Measurements from ENCODE around the gene MMAA.
"Not testable (repeated sequence)": the region's sequence is repeated elsewhere in the genome, so short reads cannot be mapped to it uniquely, and the experiment has no call there.

MMAA gene

GRCh38 chr4:145626623-145626982, 7.4 kb downstream of the MMAA start:
- DNase-seq (ENCODE audit: insufficient read length, low spot score): no peak
- FAIRE-seq: peak; percentile 26

GRCh38 chr4:145635117-145635516, 15.9 kb downstream of the MMAA start:
- no peak for DNase-seq (ENCODE audit: insufficient read length, low spot score)
- FAIRE-seq: no peak

GRCh38 chr4:145635630-145636029, 16.4 kb downstream of the MMAA start:
- FAIRE-seq (no peak), DNase-seq (ENCODE audit: insufficient read length, low spot score) (no peak)

GRCh38 chr4:145639186-145639698, 20.1 kb downstream of the MMAA start:
- no peak for DNase-seq (ENCODE audit: insufficient read length, low spot score)
- FAIRE-seq: no peak

- FAIRE-seq; DNase-seq (ENCODE audit: insufficient read length, low spot score): not testable (repeated sequence)
These were observed 21.1 kb downstream of the MMAA start for GRCh38 chr4:145640236-145640635.

- FAIRE-seq (no peak), DNase-seq (ENCODE audit: insufficient read length, low spot score) (no peak)
These were observed 24.1 kb downstream of the MMAA start for GRCh38 chr4:145643295-145643694.

GRCh38 chr4:145644699-145645098, 25.5 kb downstream of the MMAA start:
- FAIRE-seq (no peak), DNase-seq (ENCODE audit: insufficient read length, low spot score) (no peak)

- DNase-seq (ENCODE audit: insufficient read length, low spot score) (no peak), FAIRE-seq (no peak)
These were observed 37.0 kb downstream of the MMAA start for GRCh38 chr4:145656156-145656555.

GRCh38 chr4:145660064-145660463, 40.9 kb downstream of the MMAA start:
- DNase-seq (ENCODE audit: insufficient read length, low spot score) (no peak), FAIRE-seq (no peak)

- no peak for FAIRE-seq
These were observed 44.0 kb downstream of the MMAA start for GRCh38 chr4:145663194-145663593.

GRCh38 chr4:145665773-145666172, 46.6 kb downstream of the MMAA start:
- FAIRE-seq (no peak), DNase-seq (ENCODE audit: insufficient read length, low spot score) (no peak)

More at GRCh38 chr4:145663194-145663593, 44.0 kb downstream of the MMAA start:
- DNase-seq (ENCODE audit: insufficient read length, low spot score): no peak

GRCh38 chr4:145670422-145670821, 51.2 kb downstream of the MMAA start:
- DNase-seq (ENCODE audit: insufficient read length, low spot score) (no peak), FAIRE-seq (no peak)

GRCh38 chr4:145679520-145679919, 60.3 kb downstream of the MMAA start:
- DNase-seq (ENCODE audit: insufficient read length, low spot score): no peak
- no peak for FAIRE-seq

GRCh38 chr4:145679991-145680455, 60.8 kb downstream of the MMAA start, which contains the start of gene C4orf51:
C4orf51 (plus strand) TSS chr4:145680146; CDS start chr4:145680204, 58 bp downstream.
- DNase-seq (ENCODE audit: insufficient read length, low spot score) (no peak), FAIRE-seq (no peak)

GRCh38 chr4:145680902-145681301, 61.7 kb downstream of the MMAA start:
- FAIRE-seq: no peak
- no peak for DNase-seq (ENCODE audit: insufficient read length, low spot score)

GRCh38 chr4:145681518-145681917, 62.3 kb downstream of the MMAA start:
- FAIRE-seq (no peak), DNase-seq (ENCODE audit: insufficient read length, low spot score) (no peak)

- no peak for DNase-seq (ENCODE audit: insufficient read length, low spot score)
- peak; percentile 57 for FAIRE-seq
These were observed 62.8 kb downstream of the MMAA start for GRCh38 chr4:145681956-145682355.

GRCh38 chr4:145686991-145687390, 67.8 kb downstream of the MMAA start:
- no peak for FAIRE-seq
- DNase-seq (ENCODE audit: insufficient read length, low spot score): no peak

- DNase-seq (ENCODE audit: insufficient read length, low spot score): no peak
- FAIRE-seq: no peak
These were observed 71.4 kb downstream of the MMAA start for GRCh38 chr4:145690610-145691009.

GRCh38 chr4:145691416-145691815, 72.2 kb downstream of the MMAA start:
- not testable (repeated sequence) for FAIRE-seq; DNase-seq (ENCODE audit: insufficient read length, low spot score)

- FAIRE-seq (no peak), DNase-seq (ENCODE audit: insufficient read length, low spot score) (no peak)
These were observed 75.7 kb downstream of the MMAA start for GRCh38 chr4:145694929-145695328.

GRCh38 chr4:145697332-145697731, 78.1 kb downstream of the MMAA start:
- FAIRE-seq (no peak), DNase-seq (ENCODE audit: insufficient read length, low spot score) (no peak)

GRCh38 chr4:145698507-145698906, 79.3 kb downstream of the MMAA start:
- FAIRE-seq (no peak), DNase-seq (ENCODE audit: insufficient read length, low spot score) (no peak)

All from GM19239 (cell line).